GM23248 (cell line): Measurements from ENCODE around the gene SLC25A45.

ENCODE experiments used
- EZH2 ChIP-seq: fragments of 200-600 bp; sonication (generic); IDR thresholded peaks from 2 replicates; pipeline ENCODE4 v1.6.1; 2018; ENCODE audit warnings: antibody characterized with exemption, mild to moderate bottlenecking; ENCODE audit not compliant: insufficient read depth, poor library complexity, severe bottlenecking
- EZH2phosphoT487 ChIP-seq: fragments of 200-600 bp; sonication (generic); IDR thresholded peaks from 2 replicates; pipeline ENCODE4 v1.6.1; 2018; ENCODE audit warnings: antibody characterized with exemption, moderate library complexity, mild to moderate bottlenecking, low read depth; ENCODE audit not compliant: insufficient read depth

DNA sequence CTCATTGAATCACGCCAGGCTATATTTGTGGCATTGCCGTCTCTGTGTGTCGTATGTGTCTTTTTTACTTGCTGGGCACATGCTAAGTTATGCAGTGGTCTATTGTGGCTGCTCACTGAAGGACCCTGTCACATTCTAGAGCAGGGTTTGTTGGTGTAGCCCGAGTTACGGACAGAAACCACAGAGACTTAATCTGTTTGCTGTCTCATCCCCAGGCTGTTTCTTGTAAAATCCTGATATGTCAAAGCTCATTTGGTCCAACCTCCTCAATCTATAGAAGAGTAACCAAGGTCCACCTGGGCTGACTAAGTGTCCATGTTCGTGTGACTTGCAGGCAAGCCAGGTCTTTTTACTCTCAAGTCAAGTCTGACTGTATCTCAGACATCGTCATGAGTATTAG lies 43.8 kb downstream of the SLC25A45 start:
- no peak for TF ChIP-seq EZH2
- TF ChIP-seq EZH2phosphoT487: no peak
